ENCODE results near the gene NOL4.

The NOL4 gene

DNA sequence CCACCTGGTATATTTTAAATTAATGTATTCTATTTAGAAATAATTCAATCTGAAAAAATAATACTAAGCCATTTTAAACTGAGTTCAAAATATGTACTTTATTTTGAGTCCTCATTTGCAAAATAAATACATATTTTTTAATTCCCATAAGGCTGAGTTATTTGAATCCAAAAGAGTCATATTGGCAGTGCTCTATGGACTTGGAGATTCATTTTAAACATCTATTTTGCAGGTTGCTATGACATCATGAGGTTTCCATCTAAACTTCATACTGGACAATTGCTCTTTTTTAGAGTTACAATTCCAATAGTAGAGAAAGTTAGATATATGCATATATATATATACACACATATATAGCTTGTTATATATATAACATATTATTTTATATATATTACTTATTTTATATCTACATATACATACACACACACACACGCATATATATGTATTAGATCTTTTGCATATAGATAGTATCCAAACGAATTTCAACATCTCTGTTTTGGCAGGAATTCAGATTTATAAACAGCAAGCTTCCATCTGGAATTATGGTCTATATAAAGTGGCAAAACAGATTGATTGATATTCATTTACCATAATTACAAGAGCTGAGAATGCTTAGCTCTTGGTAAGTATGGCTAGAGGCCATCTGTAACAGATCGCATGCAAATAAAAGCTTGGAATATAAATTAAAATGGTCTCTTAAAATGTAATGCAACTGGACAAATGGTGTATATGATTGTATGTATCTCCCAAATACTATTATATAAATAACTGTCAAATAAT lies 34.9 kb downstream of the NOL4 start:
- DNase-seq, result no peak

All from NCI-H2029 treated with DMSO at 0.1 percent for 48 hours (cell line).